ENCODE results near the gene MLIP.

MLIP gene

GRCh38 chr6:54095723-54096122 lies 15.5 kb upstream of the MLIP start:
- H3K27ac ChIP-seq (ENCODE audit: low read depth, low read length) = no peak overlapping the region
- no peak overlapping the region for H2BK120ac ChIP-seq (ENCODE audit: insufficient read depth, low read length, poor library complexity)
- H3K9me3 ChIP-seq (ENCODE audit: insufficient read depth, low read depth, low read length) = no peaks in the 10 kb centered on the region
- H4K12ac ChIP-seq (ENCODE audit: low read depth, low read length) = no peak overlapping the region
- H3K4me2 ChIP-seq (ENCODE audit: low read length) = no peak overlapping the region
- no peak for DNase-seq
- H2BK5ac ChIP-seq (ENCODE audit: low read depth, low read length, poor library complexity) = no peak overlapping the region
- H2BK12ac ChIP-seq (ENCODE audit: low read length) = no peak overlapping the region
- WGBS (ENCODE audit: extremely low coverage, insufficient coverage, insufficient read length) = no CpG with 5 or more reads among the region's 4 CpGs
- H4K8ac ChIP-seq (ENCODE audit: low read depth, low read length) = no peak overlapping the region
- H3K4me1 ChIP-seq (ENCODE audit: control insufficient read depth in 1 of 2, insufficient read depth in 2 of 2, low read length in 2 of 2) = no peaks in the 10 kb centered on the region
- no peaks in the 10 kb centered on the region for H3K79me2 ChIP-seq (ENCODE audit: control insufficient read depth, insufficient read depth, low read length, poor library complexity)
- no peak overlapping the region for H3K4ac ChIP-seq (ENCODE audit: low read depth, low read length)
- no peak overlapping the region for H3K14ac ChIP-seq (ENCODE audit: low read length)
- no peak overlapping the region for H3K18ac ChIP-seq (ENCODE audit: low read length)
- no peak overlapping the region for H3K23ac ChIP-seq (ENCODE audit: low read length)
- no peak overlapping the region for H4K91ac ChIP-seq (ENCODE audit: low read depth, low read length)
- no peak overlapping the region for H3K9ac ChIP-seq (ENCODE audit: low read length)
- H3K27me3 ChIP-seq (ENCODE audit: insufficient read depth, low read length) = no peaks in the 10 kb centered on the region
- no peaks in the 10 kb centered on the region for H3K79me1 ChIP-seq (ENCODE audit: low read length)
- H3K36me3 ChIP-seq (ENCODE audit: control insufficient read depth in 1 of 2, insufficient read depth in 2 of 2, low read length in 2 of 2) = no peaks in the 10 kb centered on the region
- H3K4me3 ChIP-seq (ENCODE audit: low read depth, low read length) = no peak overlapping the region
- H2AFZ ChIP-seq (ENCODE audit: insufficient read depth, low read length, poor library complexity) = no peak overlapping the region
- no peak overlapping the region for H2AK5ac ChIP-seq (ENCODE audit: low read length)

DNA sequence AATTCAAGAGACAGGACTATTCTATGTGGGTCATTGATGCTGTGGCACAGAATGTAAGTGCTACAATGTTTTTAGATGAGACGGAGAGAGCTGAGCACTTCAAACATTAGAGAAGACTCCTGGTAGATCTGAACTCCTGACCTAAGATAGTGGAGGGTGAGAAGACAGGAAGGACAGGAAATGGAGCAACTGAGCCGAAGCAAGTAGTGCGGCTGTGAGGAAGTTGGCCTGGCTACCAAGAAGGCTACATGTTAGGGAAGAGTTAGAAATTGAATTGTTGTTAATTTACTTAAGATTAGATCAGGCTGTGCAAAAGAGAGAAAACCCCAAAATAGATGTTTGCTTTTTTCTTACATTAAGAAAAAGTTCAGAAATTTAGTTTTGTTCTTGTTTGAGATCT lies 14.4 kb upstream of the MLIP start:
- H2AK5ac ChIP-seq (ENCODE audit: low read length) = no peak overlapping the region
- H3K14ac ChIP-seq (ENCODE audit: low read length) = no peak overlapping the region
- no peak overlapping the region for H4K91ac ChIP-seq (ENCODE audit: low read depth, low read length)
- no CpG with 5 or more reads among the region's 3 CpGs for WGBS (ENCODE audit: extremely low coverage, insufficient coverage, insufficient read length)
- no peak overlapping the region for H3K4me2 ChIP-seq (ENCODE audit: low read length)
- H2BK12ac ChIP-seq (ENCODE audit: low read length) = no peak overlapping the region
- no peaks in the 10 kb centered on the region for H3K4me1 ChIP-seq (ENCODE audit: control insufficient read depth in 1 of 2, insufficient read depth in 2 of 2, low read length in 2 of 2)
- H3K36me3 ChIP-seq (ENCODE audit: control insufficient read depth in 1 of 2, insufficient read depth in 2 of 2, low read length in 2 of 2) = no peaks in the 10 kb centered on the region
- no peak overlapping the region for H2BK120ac ChIP-seq (ENCODE audit: insufficient read depth, low read length, poor library complexity)
- no peaks in the 10 kb centered on the region for H3K27me3 ChIP-seq (ENCODE audit: insufficient read depth, low read length)
- no peak overlapping the region for H3K4ac ChIP-seq (ENCODE audit: low read depth, low read length)
- H2BK5ac ChIP-seq (ENCODE audit: low read depth, low read length, poor library complexity) = no peak overlapping the region
- no peaks in the 10 kb centered on the region for H3K9me3 ChIP-seq (ENCODE audit: insufficient read depth, low read depth, low read length)
- H4K12ac ChIP-seq (ENCODE audit: low read depth, low read length) = no peak overlapping the region
- H2AFZ ChIP-seq (ENCODE audit: insufficient read depth, low read length, poor library complexity) = no peak overlapping the region
- no peak overlapping the region for H3K27ac ChIP-seq (ENCODE audit: low read depth, low read length)
- no peak overlapping the region for H3K4me3 ChIP-seq (ENCODE audit: low read depth, low read length)
- no peaks in the 10 kb centered on the region for H3K79me2 ChIP-seq (ENCODE audit: control insufficient read depth, insufficient read depth, low read length, poor library complexity)
- no peak overlapping the region for H3K18ac ChIP-seq (ENCODE audit: low read length)
- peak in 1 of 2 donors; percentile 31 for DNase-seq
- no peaks in the 10 kb centered on the region for H3K79me1 ChIP-seq (ENCODE audit: low read length)
- H3K23ac ChIP-seq (ENCODE audit: low read length) = no peak overlapping the region
- H3K9ac ChIP-seq (ENCODE audit: low read length) = no peak overlapping the region
- no peak overlapping the region for H4K8ac ChIP-seq (ENCODE audit: low read depth, low read length)

DNA sequence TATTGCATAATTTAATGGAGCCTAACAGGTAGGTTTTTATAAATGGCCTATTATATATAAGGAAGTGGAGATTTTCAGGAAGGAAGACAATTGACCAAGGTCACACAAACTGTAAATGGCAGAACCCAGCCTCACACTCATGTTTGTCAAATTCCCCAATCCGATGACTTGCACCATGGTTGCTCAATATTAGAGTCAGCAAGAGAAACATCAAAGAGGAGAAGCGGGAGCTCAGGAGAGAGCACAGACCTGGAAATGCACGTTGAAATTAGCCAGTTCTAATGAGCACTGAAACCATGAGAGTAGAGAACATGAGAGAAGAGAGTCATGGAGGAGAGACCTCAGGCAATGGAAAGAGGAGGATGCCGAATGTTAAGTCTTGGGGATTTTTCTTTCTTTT lies 13.5 kb upstream of the MLIP start:
- Histone ChIP-seq H3K14ac (ENCODE audit: low read length) (no peak overlapping the region), H3K36me3 (ENCODE audit: control insufficient read depth in 1 of 2, insufficient read depth in 2 of 2, low read length in 2 of 2) (no peaks in the 10 kb centered on the region), H4K91ac (ENCODE audit: low read depth, low read length) (no peak overlapping the region), H3K4me1 (ENCODE audit: control insufficient read depth in 1 of 2, insufficient read depth in 2 of 2, low read length in 2 of 2) (no peaks in the 10 kb centered on the region), H3K4ac (ENCODE audit: low read depth, low read length) (no peak overlapping the region), H3K27me3 (ENCODE audit: insufficient read depth, low read length) (no peaks in the 10 kb centered on the region), H4K12ac (ENCODE audit: low read depth, low read length) (no peak overlapping the region), H3K79me1 (ENCODE audit: low read length) (no peaks in the 10 kb centered on the region), H4K8ac (ENCODE audit: low read depth, low read length) (no peak overlapping the region), H3K79me2 (ENCODE audit: control insufficient read depth, insufficient read depth, low read length, poor library complexity) (no peaks in the 10 kb centered on the region), H2AFZ (ENCODE audit: insufficient read depth, low read length, poor library complexity) (no peak overlapping the region), H3K4me2 (ENCODE audit: low read length) (no peak overlapping the region), H2BK5ac (ENCODE audit: low read depth, low read length, poor library complexity) (no peak overlapping the region), H3K9ac (ENCODE audit: low read length) (no peak overlapping the region), H2BK120ac (ENCODE audit: insufficient read depth, low read length, poor library complexity) (no peak overlapping the region), H3K9me3 (ENCODE audit: insufficient read depth, low read depth, low read length) (no peaks in the 10 kb centered on the region), H3K23ac (ENCODE audit: low read length) (no peak overlapping the region), H3K4me3 (ENCODE audit: low read depth, low read length) (no peak overlapping the region), H3K27ac (ENCODE audit: low read depth, low read length) (no peak overlapping the region), H2AK5ac (ENCODE audit: low read length) (no peak overlapping the region), H2BK12ac (ENCODE audit: low read length) (no peak overlapping the region), H3K18ac (ENCODE audit: low read length) (no peak overlapping the region)
- DNase-seq = peak; percentile 24 to 70
- WGBS (ENCODE audit: extremely low coverage, insufficient coverage, insufficient read length) = no CpG with 5 or more reads among the region's 4 CpGs

GRCh38 chr6:54098450-54099044 lies 12.7 kb upstream of the MLIP start:
- no peak overlapping the region for H2BK5ac ChIP-seq (ENCODE audit: low read depth, low read length, poor library complexity)
- H3K18ac ChIP-seq (ENCODE audit: low read length) = no peak overlapping the region
- no peak overlapping the region for H4K8ac ChIP-seq (ENCODE audit: low read depth, low read length)
- no peak overlapping the region for H3K23ac ChIP-seq (ENCODE audit: low read length)
- no peaks in the 10 kb centered on the region for H3K36me3 ChIP-seq (ENCODE audit: control insufficient read depth in 1 of 2, insufficient read depth in 2 of 2, low read length in 2 of 2)
- no peak overlapping the region for H3K14ac ChIP-seq (ENCODE audit: low read length)
- H3K9ac ChIP-seq (ENCODE audit: low read length) = no peak overlapping the region
- H2BK120ac ChIP-seq (ENCODE audit: insufficient read depth, low read length, poor library complexity) = no peak overlapping the region
- H3K9me3 ChIP-seq (ENCODE audit: insufficient read depth, low read depth, low read length) = no peaks in the 10 kb centered on the region
- H3K4me2 ChIP-seq (ENCODE audit: low read length) = no peak overlapping the region
- H2BK12ac ChIP-seq (ENCODE audit: low read length) = no peak overlapping the region
- H3K27me3 ChIP-seq (ENCODE audit: insufficient read depth, low read length) = no peaks in the 10 kb centered on the region
- no peak overlapping the region for H4K91ac ChIP-seq (ENCODE audit: low read depth, low read length)
- H3K4ac ChIP-seq (ENCODE audit: low read depth, low read length) = no peak overlapping the region
- H3K4me1 ChIP-seq (ENCODE audit: control insufficient read depth in 1 of 2, insufficient read depth in 2 of 2, low read length in 2 of 2) = no peaks in the 10 kb centered on the region
- H3K79me2 ChIP-seq (ENCODE audit: control insufficient read depth, insufficient read depth, low read length, poor library complexity) = no peaks in the 10 kb centered on the region
- H4K12ac ChIP-seq (ENCODE audit: low read depth, low read length) = no peak overlapping the region
- WGBS (ENCODE audit: extremely low coverage, insufficient coverage, insufficient read length) = no CpG with 5 or more reads among the region's 6 CpGs
- no peak for DNase-seq
- H2AFZ ChIP-seq (ENCODE audit: insufficient read depth, low read length, poor library complexity) = no peak overlapping the region
- H3K79me1 ChIP-seq (ENCODE audit: low read length) = no peaks in the 10 kb centered on the region
- no peak overlapping the region for H3K27ac ChIP-seq (ENCODE audit: low read depth, low read length)
- no peak overlapping the region for H3K4me3 ChIP-seq (ENCODE audit: low read depth, low read length)
- no peak overlapping the region for H2AK5ac ChIP-seq (ENCODE audit: low read length)
